Thoracic aorta (tissue), 2 donors: ENCODE data around the gene RIIAD1. TPM values are rescaled to one million over a fixed set of nuclear protein-coding genes. Genes with fewer than 3 reads are reported as not detected.

Source experiments
- ATAC-seq: fragments of 150-250 bp; one replicate; pipeline ENCODE4 v1.8.0; 2017; ENCODE audit warnings: low read depth; ENCODE audit not compliant: insufficient number of reproducible peaks, low FRiP score
- DNase-seq: peaks from one replicate; pipeline ENCODE4 v3.0.0-alpha.2; 2020; ENCODE audit warnings: low spot score
- H3K27ac ChIP-seq, 2 donors: fragments of 200-600 bp; sonication (generic); 1 replicate in 1 of 2; 2 replicates in 1 of 2; pipeline ENCODE4 v1.5.1; 2016; ENCODE audit warnings: mild to moderate bottlenecking in 2 of 2, moderate library complexity in 2 of 2
- H3K27me3 ChIP-seq: fragments of 200-600 bp; sonication (generic); replicated peaks from 2 replicates; pipeline ENCODE4 v1.6.0; 2016; ENCODE audit warnings: mild to moderate bottlenecking; ENCODE audit not compliant: insufficient read depth
- H3K36me3 ChIP-seq: fragments of 200-600 bp; sonication (generic); one replicate; pipeline ENCODE4 v1.5.1; 2016
- H3K4me1 ChIP-seq, 2 donors: fragments of 200-600 bp; sonication (generic); 1 replicate in 1 of 2; 2 replicates in 1 of 2; pipeline versions ENCODE4 v1.5.1 to v1.6.0; 2016; ENCODE audit warnings: low read depth in 2 of 2, mild to moderate bottlenecking in 1 of 2; ENCODE audit not compliant: control insufficient read depth in 1 of 2
- H3K4me3 ChIP-seq: fragments of 200-600 bp; sonication (generic); 2 replicates; pipeline ENCODE4 v1.5.1; 2016; ENCODE audit warnings: mild to moderate bottlenecking
- H3K9me3 ChIP-seq: fragments of 200-600 bp; sonication (generic); 2 replicates; pipeline ENCODE4 v1.5.1; 2016
- total RNA-seq, 2 donors: library from RNA; depleted of rRNA; stranded (reverse); fragments of >200 nt; gene quantifications; one replicate each; pipeline versions ENCODE4 v1.1.0 to v1.2.3, GENCODE V29; 2016
- TF ChIP-seq, protein P1 (sequence below): fragments of 200-600 bp; sonication (generic); IDR thresholded peaks from one replicate; pipeline ENCODE4 v1.5.1; 2019; ENCODE audit warnings: antibody characterized with exemption

Gene RIIAD1
- total RNA-seq, 2 donors from 2014 or later, result not detected

DNA sequence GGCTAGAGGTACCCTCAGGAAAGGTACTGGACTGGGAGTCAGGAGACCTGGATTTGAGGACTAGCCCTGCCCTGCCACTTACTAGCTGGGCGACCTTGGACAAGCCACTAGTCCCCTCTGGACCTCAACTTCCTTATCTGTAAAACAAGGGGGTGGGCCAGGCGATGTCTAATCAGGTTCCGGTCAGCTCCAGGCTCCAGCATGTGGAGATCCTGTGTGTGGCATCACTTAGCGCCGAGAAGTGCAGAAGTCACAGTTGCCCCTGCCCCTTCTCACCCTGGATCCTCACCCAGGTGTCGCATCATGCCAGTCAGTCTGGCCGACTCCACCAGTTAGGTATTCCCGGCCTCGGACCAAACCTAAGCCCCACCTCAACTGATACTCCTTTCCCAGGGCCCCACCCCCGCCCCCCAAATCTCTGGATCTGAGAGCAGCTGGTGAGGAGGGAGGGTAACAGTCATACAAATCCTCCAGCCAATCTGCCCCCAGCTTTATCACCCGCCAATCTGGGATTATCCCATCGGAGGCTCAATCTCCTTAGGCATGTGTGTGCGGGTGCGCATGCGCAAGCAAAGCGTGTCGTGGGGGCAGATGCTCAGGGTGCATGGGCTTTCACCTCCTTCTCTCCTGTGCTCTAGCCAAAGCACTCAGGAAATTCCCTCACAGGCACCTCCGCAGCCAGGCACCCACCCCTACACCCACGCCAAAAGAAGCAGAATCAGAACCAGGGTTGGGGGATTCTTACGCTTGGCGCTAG, 10.1 kb upstream of the RIIAD1 start:
- DNase-seq, result no peak
- Histone ChIP-seq H3K4me3 (no peak overlapping the region), H3K27me3 (no peaks in the 10 kb centered on the region), H3K9me3 (no peaks in the 10 kb centered on the region), H3K27ac (no peak overlapping the region), H3K4me1 (no peaks in the 10 kb centered on the region), H3K36me3 (no peaks in the 10 kb centered on the region)
- ATAC-seq, result no peak
- TF ChIP-seq, protein P1, sequence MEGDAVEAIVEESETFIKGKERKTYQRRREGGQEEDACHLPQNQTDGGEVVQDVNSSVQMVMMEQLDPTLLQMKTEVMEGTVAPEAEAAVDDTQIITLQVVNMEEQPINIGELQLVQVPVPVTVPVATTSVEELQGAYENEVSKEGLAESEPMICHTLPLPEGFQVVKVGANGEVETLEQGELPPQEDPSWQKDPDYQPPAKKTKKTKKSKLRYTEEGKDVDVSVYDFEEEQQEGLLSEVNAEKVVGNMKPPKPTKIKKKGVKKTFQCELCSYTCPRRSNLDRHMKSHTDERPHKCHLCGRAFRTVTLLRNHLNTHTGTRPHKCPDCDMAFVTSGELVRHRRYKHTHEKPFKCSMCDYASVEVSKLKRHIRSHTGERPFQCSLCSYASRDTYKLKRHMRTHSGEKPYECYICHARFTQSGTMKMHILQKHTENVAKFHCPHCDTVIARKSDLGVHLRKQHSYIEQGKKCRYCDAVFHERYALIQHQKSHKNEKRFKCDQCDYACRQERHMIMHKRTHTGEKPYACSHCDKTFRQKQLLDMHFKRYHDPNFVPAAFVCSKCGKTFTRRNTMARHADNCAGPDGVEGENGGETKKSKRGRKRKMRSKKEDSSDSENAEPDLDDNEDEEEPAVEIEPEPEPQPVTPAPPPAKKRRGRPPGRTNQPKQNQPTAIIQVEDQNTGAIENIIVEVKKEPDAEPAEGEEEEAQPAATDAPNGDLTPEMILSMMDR, result no peak

DNA sequence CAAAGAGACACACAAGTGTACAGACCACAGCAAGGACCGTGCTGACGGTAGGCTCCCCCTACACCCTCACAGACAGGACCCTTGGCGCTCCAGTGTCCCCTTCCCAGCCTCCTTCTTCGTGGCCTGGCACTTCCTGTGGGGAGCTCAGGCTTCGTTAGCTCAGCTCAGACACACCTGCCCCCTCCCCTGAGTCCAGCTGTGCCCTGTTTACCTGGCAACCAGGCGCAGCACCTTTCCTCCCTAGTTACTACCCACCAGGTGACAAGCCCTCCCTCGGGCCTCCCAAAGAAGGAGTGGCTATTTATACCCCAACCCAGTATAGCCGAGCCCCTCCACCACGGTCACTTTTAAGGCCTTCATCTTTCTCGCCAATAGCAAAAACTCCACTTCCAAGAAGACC, 9.4 kb upstream of the RIIAD1 start:
- no peaks in the 10 kb centered on the region for H3K9me3 ChIP-seq
- no peaks in the 10 kb centered on the region for H3K27me3 ChIP-seq
- ATAC-seq (no peak), DNase-seq (no peak)
- peaks cover 3% of the 10 kb centered on the region in 2 donors for H3K4me1 ChIP-seq
- H3K36me3 ChIP-seq, result no peaks in the 10 kb centered on the region
- no peak overlapping the region for H3K27ac ChIP-seq
- TF ChIP-seq, protein P1, result no peak
- H3K4me3 ChIP-seq, result no peak overlapping the region

GRCh38 chr1:151713044-151713443, 8.3 kb upstream of the RIIAD1 start:
- no peaks in the 10 kb centered on the region for H3K36me3 ChIP-seq
- no peak for DNase-seq
- no peaks in the 10 kb centered on the region for H3K9me3 ChIP-seq
- no peak for ATAC-seq
- H3K27ac ChIP-seq, result no peak overlapping the region
- no peaks in the 10 kb centered on the region for H3K27me3 ChIP-seq
- TF ChIP-seq, protein P1, result no peak
- no peak overlapping the region for H3K4me3 ChIP-seq
- peaks cover 3 to 14% of the 10 kb centered on the region in 2 donors for H3K4me1 ChIP-seq

GRCh38 chr1:151713874-151714273, 7.4 kb upstream of the RIIAD1 start:
- Histone ChIP-seq H3K27me3 (no peaks in the 10 kb centered on the region), H3K9me3 (no peaks in the 10 kb centered on the region), H3K4me1 (peaks cover 3 to 21% of the 10 kb centered on the region in 2 donors), H3K27ac (no peak overlapping the region), H3K36me3 (no peaks in the 10 kb centered on the region), H3K4me3 (no peak overlapping the region)
- TF ChIP-seq, protein P1, result no peak
- ATAC-seq (no peak), DNase-seq (no peak)

DNA sequence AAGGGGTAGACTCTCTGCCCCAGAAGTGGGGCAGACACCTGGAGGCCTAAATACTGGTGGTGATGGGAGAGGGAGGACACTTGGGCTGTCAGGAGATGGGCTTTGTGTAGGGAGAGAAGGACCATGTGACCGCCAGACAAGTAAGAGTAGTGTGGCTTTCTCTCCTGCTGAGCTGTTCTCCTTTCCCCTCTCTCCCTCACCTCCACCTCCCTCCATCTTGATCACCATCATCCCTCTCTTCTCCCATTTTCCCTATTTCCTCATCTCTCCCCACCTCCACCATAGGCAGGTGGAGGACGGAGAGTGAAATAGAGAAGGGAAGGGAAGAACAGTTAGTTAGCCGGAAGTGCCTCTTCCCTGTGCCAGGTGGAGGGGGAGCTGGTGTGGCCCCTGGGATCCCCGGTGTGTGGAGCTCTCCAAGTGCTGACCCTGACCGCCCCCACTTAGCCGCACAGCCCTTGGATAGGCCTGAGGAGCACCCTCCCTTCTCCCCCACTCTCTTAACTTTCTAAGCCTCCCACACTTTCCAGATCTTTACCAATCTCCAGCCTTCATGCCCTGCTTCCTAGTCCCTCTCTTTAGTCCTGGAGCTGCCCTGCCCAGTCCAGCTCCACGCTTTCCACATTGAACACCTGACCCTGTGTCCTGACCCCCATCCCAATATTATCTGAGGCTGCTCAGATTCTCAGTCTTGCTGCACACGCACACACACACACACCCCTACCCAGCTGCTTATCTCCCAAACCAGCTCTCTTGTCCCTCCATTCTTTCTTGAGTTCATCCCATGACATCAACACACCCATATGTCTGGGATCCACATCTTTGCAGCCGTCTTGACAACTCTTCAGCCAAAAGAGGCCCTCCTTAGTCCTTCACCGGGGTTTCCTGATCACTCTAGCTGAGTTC, 6.2 kb upstream of the RIIAD1 start:
- DNase-seq (no peak), ATAC-seq (no peak)
- H3K4me1 ChIP-seq, result peaks cover 3 to 21% of the 10 kb centered on the region in 2 donors
- no peaks in the 10 kb centered on the region for H3K36me3 ChIP-seq
- no peaks in the 10 kb centered on the region for H3K9me3 ChIP-seq
- no peak overlapping the region for H3K27ac ChIP-seq
- TF ChIP-seq, protein P1, result no peak
- no peaks in the 10 kb centered on the region for H3K27me3 ChIP-seq
- no peak overlapping the region for H3K4me3 ChIP-seq
